Stomach (tissue), 9 donors: ENCODE results near the gene SLC38A10. TPM values are rescaled to one million over a fixed set of nuclear protein-coding genes. Genes with fewer than 3 reads are reported as not detected.
"Not testable (repeated sequence)": the region's sequence is repeated elsewhere in the genome, so short reads cannot be mapped to it uniquely, and the experiment has no call there.

ENCODE experiments used
- DNase-seq, 2 donors: peaks; one replicate each; pipeline versions ENCODE4 v3.0.0 to v3.0.0-alpha.2; 2013 to 2019
- H3K27ac ChIP-seq, 5 donors: fragments of 200-600 bp in 4 of 5; sonication (generic) in 4 of 5; one replicate each; pipeline ENCODE4 v1.5.1; 2013 to 2019; ENCODE audit warnings: mild to moderate bottlenecking in 1 of 5, moderate library complexity in 1 of 5
- H3K27me3 ChIP-seq, 3 donors: fragments of 200-600 bp; sonication (generic); one replicate each; pipeline ENCODE4 v1.5.1; 2017 to 2019; ENCODE audit warnings: mixed run types in 1 of 3
- H3K36me3 ChIP-seq, 4 donors: fragments of 200-600 bp; sonication (generic); 1 replicate in 3 of 4; 2 replicates in 1 of 4; pipeline ENCODE4 v1.5.1; 2016 to 2019
- H3K4me1 ChIP-seq, 4 donors: fragments of 200-600 bp; sonication (generic); one replicate each; pipeline ENCODE4 v1.5.1; 2016 to 2019
- H3K4me3 ChIP-seq, 4 donors: fragments of 200-600 bp; sonication (generic) in 3 of 4; one replicate each; pipeline ENCODE4 v1.5.1; 2016 to 2019; ENCODE audit warnings: mild to moderate bottlenecking in 1 of 4
- H3K9me3 ChIP-seq, 4 donors: fragments of 200-600 bp; sonication (generic); one replicate each; pipeline ENCODE4 v1.5.1; 2016 to 2019
- EP300 ChIP-seq: sonication (generic); formaldehyde crosslinking; IDR thresholded peaks from one replicate; pipeline ENCODE4 v1.6.1; 2017; ENCODE audit warnings: antibody characterized with exemption
- POLR2A ChIP-seq, 4 donors: fragments of 450-650 bp; IDR thresholded peaks; one replicate each; pipeline ENCODE4 v1.6.1; 2016; ENCODE audit warnings: antibody characterized with exemption in 4 of 4, control low read depth in 2 of 4, mild to moderate bottlenecking in 1 of 4, moderate library complexity in 1 of 4
- POLR2AphosphoS5 ChIP-seq, 3 donors: sonication (generic); formaldehyde crosslinking; IDR thresholded peaks; one replicate each; pipeline ENCODE4 v1.6.1; 2016; ENCODE audit warnings: antibody characterized with exemption in 3 of 3
- WGBS, 5 donors: extraction: QIAGEN DNeasy Blood & Tissue Kit in 3 of 5; methylation state at CpG; one replicate each; pipeline versions ENCODE4 v1.1.5 to v1.1.7; 2013 to 2018; 5-methylcytosine and 5-hydroxymethylcytosine counted together
- intact Hi-C: fragments of 100-400 bp; cut with DNase I; formaldehyde crosslinking; loops from one replicate; pipeline ENCODE4 v1.15.1; 2023; ENCODE audit warnings: low total_unique reads
- polyA plus RNA-seq, 3 donors: library from polyadenylated mRNA; stranded (reverse); fragments of 200-250 nt; gene quantifications; one replicate each; pipeline ENCODE4 v1.2.3, GENCODE V29; 2013
- total RNA-seq, 5 donors: library from RNA; depleted of rRNA; stranded (reverse); fragments of >200 nt; gene quantifications; one replicate each; pipeline versions ENCODE4 v1.1.0 to v1.2.3, GENCODE V29; 2014 to 2016
- TF ChIP-seq, protein P1 (sequence below), 7 experiments: fragments of 450-650 bp in 4 of 7; fragments of 200-600 bp in 3 of 7; sonication (generic) in 3 of 7; IDR thresholded peaks; one replicate each; pipeline ENCODE4 v1.5.1; 2016 to 2019; ENCODE audit warnings: antibody characterized with exemption in 7 of 7, control low read depth in 2 of 7, mild to moderate bottlenecking in 1 of 7
- donor health status: healthy with polysubstance abuse.
- donor health status: Bipolar disorder and iron deficiency.
- donor health status: healthy.

SLC38A10 gene
- total and polyA plus RNA-seq, 8 donors, result 18.6 to 140 (median 67.3) TPM

DNA sequence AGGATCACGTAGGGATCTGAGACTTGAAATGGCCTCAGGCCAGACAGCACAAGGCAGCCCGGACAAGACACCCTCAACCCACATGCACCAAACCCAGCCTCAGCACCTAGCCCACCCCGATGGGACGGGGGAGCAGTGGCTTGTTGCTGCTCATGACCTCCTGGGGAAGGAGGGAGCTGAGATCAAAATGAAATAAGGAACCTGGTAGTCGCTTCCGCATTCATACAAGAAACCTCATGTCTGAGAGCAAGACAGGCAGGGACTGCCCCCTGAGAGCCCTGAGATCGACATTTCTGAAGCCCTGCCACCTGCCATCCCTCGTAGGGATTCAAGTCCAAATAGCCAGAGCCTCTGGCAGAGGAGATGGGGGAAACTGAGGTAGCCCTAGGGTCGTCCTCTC, 66.7 kb downstream of the SLC38A10 start:
- intact Hi-C loops, result no loop called here
- Histone ChIP-seq H3K27me3 (no peaks in the 10 kb centered on the region), H3K4me1 (peaks cover 4 to 11% (median 8%) of the 10 kb centered on the region in 4 donors), H3K9me3 (no peaks in the 10 kb centered on the region), H3K36me3 (peaks cover 34 to 54% (median 53%) of the 10 kb centered on the region in 4 donors), H3K4me3 (no peak overlapping the region), H3K27ac (no peak overlapping the region)
- DNase-seq, result no peak
- no peak for TF ChIP-seq EP300
- TF ChIP-seq, protein P1, sequence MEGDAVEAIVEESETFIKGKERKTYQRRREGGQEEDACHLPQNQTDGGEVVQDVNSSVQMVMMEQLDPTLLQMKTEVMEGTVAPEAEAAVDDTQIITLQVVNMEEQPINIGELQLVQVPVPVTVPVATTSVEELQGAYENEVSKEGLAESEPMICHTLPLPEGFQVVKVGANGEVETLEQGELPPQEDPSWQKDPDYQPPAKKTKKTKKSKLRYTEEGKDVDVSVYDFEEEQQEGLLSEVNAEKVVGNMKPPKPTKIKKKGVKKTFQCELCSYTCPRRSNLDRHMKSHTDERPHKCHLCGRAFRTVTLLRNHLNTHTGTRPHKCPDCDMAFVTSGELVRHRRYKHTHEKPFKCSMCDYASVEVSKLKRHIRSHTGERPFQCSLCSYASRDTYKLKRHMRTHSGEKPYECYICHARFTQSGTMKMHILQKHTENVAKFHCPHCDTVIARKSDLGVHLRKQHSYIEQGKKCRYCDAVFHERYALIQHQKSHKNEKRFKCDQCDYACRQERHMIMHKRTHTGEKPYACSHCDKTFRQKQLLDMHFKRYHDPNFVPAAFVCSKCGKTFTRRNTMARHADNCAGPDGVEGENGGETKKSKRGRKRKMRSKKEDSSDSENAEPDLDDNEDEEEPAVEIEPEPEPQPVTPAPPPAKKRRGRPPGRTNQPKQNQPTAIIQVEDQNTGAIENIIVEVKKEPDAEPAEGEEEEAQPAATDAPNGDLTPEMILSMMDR (IDR thresholded peaks at IDR 0.05), result no peak
- no peak for TF ChIP-seq POLR2A (IDR thresholded peaks at IDR 0.05)
- TF ChIP-seq POLR2AphosphoS5 (IDR thresholded peaks at IDR 0.05), result no peak
- 78 to 84% (median 81%) methylated on average over 8 to 9 of the region's 9 CpGs for WGBS, 5 donors

DNA sequence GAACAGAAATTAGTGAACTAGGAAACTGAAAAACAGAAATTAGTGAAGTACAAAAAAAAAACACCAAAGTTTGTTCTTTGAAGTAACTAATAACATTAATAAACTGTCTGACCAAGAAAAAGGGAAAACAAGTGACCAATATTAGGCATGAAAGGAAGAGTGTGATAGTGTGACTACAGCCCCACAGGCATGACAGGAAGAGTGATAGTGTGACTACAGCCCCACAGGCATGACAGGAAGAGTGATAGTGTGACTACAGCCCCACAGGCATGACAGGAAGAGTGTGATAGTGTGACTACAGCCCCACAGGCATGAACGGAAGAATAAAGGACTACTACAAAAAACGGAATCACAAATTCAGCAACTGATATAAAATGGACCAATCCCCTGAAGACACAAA, 67.5 kb downstream of the SLC38A10 start:
- H3K4me3 ChIP-seq, intact Hi-C loops, DNase-seq, H3K27ac ChIP-seq, H3K27me3 ChIP-seq, H3K9me3 ChIP-seq: not testable (repeated sequence)
- Histone ChIP-seq H3K4me1 (peaks cover 8 to 16% (median 13%) of the 10 kb centered on the region in 4 donors), H3K36me3 (peaks cover 26 to 46% (median 46%) of the 10 kb centered on the region in 4 donors)
- 65 to 78% (median 76%) methylated on average over 2 of the region's 2 CpGs for WGBS, 5 donors

DNA sequence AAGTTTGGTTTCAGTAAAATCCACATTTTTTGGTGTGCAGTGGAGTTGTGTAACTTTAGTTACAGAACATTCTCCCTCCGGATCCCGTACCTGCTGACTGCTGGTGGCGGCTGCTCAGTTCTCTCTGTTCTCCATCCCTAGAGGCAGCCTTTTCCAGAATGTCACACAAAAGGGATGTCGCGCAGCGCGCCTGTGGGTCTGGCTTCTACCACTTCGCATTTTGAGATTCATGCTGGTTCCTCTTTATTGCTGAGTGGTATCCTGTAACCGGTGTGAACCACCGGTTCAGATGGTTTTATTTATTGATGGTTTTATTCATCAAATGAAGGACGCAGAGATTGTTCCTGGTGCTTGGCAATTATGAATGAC, 71.4 kb downstream of the SLC38A10 start:
- intact Hi-C loops, result no loop called here
- WGBS, 5 donors, result 17 to 29% (median 21%) methylated on average over 11 of the region's 11 CpGs
- TF ChIP-seq POLR2A (IDR thresholded peaks at IDR 0.05), result no peak
- TF ChIP-seq, protein P1 (IDR thresholded peaks at IDR 0.05), result no peak
- no peak for TF ChIP-seq POLR2AphosphoS5 (IDR thresholded peaks at IDR 0.05)
- no peak for TF ChIP-seq EP300

DNA sequence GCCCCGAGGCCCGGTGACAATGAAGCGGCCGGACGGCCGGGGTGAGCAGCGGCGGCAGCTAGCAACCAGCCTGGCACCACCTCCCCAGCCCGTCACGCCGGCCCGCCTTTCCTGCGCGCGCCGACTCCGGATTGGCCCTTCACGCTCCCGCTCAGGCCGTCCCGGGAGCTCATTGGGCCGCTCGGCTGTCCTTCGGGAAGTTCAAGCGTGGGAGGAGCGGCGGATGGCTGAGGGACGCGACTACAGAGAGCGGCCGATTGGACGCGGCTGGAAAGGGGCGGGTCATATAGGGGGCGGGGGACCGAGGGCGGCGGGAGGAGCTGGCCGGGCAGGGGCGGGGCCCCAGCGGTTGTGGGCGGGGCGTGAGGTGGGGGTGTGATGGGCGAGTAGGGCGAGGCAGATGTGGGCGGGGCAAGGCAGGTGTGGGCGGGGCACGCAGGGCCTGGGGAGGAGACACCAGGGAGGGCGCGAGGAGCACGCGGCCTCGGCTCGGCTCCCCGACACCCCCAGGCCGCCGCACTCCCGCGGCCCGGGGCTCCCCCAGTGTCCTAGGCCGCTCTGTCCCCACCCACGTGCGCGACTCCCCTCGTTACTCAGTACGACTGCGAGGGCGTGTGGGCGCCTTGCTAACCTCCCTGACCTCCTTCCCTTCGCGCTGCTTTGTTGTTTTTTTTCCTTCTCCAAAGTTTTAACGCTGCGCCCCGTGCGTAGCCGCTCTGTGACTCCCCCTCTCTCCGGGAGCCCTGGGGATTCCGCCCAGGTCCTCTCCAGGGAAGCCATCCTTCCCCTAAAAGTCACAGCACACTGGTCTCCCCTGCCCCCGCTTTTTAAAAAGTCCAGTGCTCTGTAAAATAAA, 72.0 kb downstream of the SLC38A10 start, which contains the start of gene CEP131:
TSS of gene CEP131 (minus strand) at position 60 of the 856 bp plus-strand sequence. CDS start 2,909 bp downstream, outside the sequence.
- Histone ChIP-seq H3K27ac (peak within 1 kb of the TSS in 4 of 5 donors; percentile 57 to 76 (median 71)), H3K27me3 (no peaks in the 10 kb centered on the region), H3K4me1 (peaks cover 19 to 26% (median 26%) of the 10 kb centered on the region in 4 donors), H3K36me3 (peaks cover 0 to 19% (median 15%) of the 10 kb centered on the region in 4 donors), H3K4me3 (peak within 1 kb of the TSS; percentile 78 to 92 (median 86)), H3K9me3 (no peaks in the 10 kb centered on the region)
- TF ChIP-seq POLR2A (IDR thresholded peaks at IDR 0.05) (no peak), POLR2AphosphoS5 (IDR thresholded peaks at IDR 0.05) (peak in 2 of 3 donors; percentile 50 to 81)
- peak; percentile 99 to 100 for DNase-seq
- intact Hi-C loops, result no loop called here
- WGBS, 5 donors, result 1% methylated on average over 24 to 79 of the region's 79 CpGs

More for the DNA sequence above, 71.4 kb downstream of the SLC38A10 start:
- Histone ChIP-seq H3K9me3 (no peaks in the 10 kb centered on the region), H3K27me3 (no peaks in the 10 kb centered on the region), H3K27ac (peak overlapping the region in 4 of 5 donors; percentile 20 to 67 (median 60)), H3K4me1 (peaks cover 19 to 28% (median 27%) of the 10 kb centered on the region in 4 donors), H3K36me3 (peaks cover 0 to 20% (median 17%) of the 10 kb centered on the region in 4 donors), H3K4me3 (peak overlapping the region; percentile 78 to 92 (median 86))
- no peak for DNase-seq

DNA sequence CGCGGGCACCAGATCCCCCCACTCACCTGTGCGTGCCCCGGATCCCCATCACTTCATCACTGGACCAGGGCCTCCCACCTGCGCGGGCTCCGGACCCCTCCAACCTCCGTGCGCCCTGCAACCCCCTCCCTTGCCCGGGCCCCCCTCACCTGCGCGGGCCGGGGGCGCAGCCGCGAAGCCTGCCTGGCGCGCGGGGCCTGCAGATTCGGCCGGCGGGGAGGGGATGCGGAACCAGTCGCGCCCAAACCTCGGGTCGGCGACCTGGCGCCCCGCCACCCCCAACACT, 72.5 kb downstream of the SLC38A10 start:
- intact Hi-C loops, result no loop called here
- peak overlapping the region; percentile 78 to 92 (median 86) for H3K4me3 ChIP-seq
- H3K27me3 ChIP-seq, result no peaks in the 10 kb centered on the region
- no peak for TF ChIP-seq POLR2A (IDR thresholded peaks at IDR 0.05)
- no peak for TF ChIP-seq POLR2AphosphoS5 (IDR thresholded peaks at IDR 0.05)
- no peaks in the 10 kb centered on the region for H3K9me3 ChIP-seq
- peaks cover 19 to 26% (median 26%) of the 10 kb centered on the region in 4 donors for H3K4me1 ChIP-seq
- DNase-seq, result no peak
- 0 to 3% (median 1%) methylated on average over 7 to 30 of the region's 30 CpGs for WGBS, 5 donors
- H3K27ac ChIP-seq, result peak overlapping the region in 4 of 5 donors; percentile 27 to 76 (median 71)
- H3K36me3 ChIP-seq, result peaks cover 0 to 24% (median 16%) of the 10 kb centered on the region in 4 donors
